GM12874 (cell line): Measurements from ENCODE around the gene RTCB.

Source experiments
- TF ChIP-seq, protein P1 (sequence below): IDR thresholded peaks from 2 replicates; pipeline ENCODE4 v1.5.1; 2011; ENCODE audit warnings: low read depth, mild to moderate bottlenecking, control low read depth, low read length, moderate library complexity; ENCODE audit not compliant: insufficient read depth

Gene RTCB

DNA sequence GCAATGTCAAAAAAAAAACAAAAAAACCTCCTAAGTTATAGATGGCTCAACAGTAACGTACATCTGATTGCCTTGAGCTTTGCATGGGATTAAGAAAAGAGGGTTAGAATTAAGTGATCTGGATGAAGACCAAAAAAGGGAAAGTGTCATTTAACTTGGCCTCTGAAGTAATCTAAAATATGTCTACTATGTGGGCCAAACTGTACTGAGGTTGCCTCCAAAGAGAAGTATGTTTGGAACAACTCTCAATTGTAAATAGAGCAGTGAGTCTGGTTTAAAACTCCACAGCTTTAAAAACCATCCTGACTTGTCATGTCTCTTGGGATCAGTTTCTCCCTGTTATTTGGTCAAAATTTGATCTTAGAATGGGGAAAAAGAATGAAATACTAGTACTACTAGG, 11.6 kb upstream of the RTCB start:
- TF ChIP-seq, protein P1, sequence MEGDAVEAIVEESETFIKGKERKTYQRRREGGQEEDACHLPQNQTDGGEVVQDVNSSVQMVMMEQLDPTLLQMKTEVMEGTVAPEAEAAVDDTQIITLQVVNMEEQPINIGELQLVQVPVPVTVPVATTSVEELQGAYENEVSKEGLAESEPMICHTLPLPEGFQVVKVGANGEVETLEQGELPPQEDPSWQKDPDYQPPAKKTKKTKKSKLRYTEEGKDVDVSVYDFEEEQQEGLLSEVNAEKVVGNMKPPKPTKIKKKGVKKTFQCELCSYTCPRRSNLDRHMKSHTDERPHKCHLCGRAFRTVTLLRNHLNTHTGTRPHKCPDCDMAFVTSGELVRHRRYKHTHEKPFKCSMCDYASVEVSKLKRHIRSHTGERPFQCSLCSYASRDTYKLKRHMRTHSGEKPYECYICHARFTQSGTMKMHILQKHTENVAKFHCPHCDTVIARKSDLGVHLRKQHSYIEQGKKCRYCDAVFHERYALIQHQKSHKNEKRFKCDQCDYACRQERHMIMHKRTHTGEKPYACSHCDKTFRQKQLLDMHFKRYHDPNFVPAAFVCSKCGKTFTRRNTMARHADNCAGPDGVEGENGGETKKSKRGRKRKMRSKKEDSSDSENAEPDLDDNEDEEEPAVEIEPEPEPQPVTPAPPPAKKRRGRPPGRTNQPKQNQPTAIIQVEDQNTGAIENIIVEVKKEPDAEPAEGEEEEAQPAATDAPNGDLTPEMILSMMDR: no peak

DNA sequence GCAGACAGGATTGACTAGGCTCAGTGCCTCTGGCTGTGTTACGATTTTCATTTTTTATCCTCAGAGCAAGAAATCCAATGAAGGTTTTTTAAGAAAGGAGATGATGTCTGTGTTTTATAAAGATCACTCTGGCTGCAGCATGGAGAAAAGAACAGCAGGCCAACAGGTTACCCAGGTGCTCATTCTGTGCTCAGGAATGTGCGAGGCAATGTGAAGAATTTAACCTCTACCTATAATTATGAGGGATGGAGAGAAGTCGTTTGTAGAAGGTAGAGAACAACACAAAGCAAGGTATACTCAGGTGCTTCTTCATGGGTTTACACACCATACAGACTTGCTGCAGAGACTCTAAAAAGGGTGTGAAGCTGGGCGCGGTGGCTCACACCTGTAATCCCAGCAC, 10.0 kb upstream of the RTCB start:
- TF ChIP-seq, protein P1: no peak

DNA sequence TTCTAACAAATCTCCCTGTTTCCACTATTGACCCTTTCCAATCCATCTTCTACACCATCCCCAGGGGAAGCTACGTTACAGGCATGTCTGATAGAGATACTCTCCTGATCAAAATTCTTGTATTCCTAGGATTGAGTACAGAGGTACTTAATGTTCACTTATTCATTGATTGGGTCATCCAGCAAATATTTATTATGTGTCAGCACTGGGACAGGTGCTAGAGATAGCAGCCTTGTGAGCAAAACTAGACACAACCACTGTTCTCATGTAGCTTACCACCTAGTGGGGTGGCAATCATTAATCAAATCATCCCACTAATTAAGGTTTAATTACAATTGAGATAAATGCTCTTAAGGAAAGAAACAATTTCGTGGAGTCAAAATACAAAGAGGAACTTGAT, 9.4 kb upstream of the RTCB start:
- TF ChIP-seq, protein P1: no peak

DNA sequence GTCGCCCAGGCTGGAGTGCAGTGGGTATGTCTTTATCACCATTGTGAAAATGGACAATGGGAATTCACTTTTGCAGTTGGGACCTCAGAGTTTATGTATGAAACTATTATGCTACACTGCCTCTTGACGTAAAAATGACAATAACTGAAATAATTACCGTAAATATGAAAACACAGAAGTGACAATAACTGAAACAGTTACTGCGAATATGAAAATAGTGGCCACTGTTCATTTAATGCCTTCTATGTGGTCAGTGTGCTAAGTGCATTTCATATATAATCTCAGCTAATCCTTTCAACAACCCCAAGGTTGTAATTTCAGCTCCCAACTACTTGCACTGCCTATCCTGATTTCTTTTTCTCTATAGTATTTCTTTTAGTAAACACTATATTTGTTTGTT, 5.9 kb upstream of the RTCB start:
- TF ChIP-seq, protein P1: no peak

DNA sequence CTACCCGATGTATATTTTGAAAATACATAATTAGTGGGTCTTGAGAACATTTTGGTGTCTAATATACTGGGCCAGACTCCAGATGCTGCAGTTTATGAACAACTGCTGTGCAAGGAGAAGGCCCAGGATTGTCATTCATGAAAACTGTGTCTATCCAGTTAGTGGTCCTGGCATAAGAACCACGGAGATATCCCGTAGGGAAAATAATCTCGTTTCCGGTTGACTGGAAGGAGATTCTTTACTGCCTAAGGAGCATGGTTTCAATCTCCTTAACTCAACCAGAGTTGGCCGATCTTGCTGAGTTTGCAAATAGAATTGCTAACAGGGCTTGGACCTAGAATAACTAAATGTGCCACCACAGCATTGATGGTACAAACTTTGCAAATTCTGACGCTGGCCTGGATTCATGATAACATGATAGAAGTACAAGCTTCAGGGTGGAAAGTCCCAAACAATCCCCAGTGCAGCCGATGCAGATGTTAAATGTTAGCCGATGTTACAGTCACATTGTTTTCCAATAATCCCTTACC, 4.6 kb upstream of the RTCB start:
- TF ChIP-seq, protein P1: no peak

DNA sequence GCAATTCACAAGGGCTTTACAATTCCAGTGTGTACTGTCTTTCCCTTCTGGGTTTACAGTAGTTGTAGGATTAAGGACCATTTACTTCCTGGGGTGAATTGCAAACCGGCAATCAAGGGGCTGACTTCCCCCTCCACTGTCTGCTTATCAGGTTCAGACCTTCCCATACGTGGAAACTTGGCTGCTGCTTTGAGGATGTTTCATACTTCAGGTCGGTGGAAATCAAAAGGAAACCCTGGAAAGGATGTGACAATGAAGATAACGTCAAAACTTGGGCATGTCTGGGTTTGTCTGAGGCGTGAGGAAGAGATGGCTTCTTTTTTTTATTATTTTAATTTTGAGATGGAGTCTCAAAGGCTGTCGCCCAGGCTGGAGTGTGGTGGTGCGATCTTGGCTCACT, 2.1 kb upstream of the RTCB start:
- TF ChIP-seq, protein P1: no peak

DNA sequence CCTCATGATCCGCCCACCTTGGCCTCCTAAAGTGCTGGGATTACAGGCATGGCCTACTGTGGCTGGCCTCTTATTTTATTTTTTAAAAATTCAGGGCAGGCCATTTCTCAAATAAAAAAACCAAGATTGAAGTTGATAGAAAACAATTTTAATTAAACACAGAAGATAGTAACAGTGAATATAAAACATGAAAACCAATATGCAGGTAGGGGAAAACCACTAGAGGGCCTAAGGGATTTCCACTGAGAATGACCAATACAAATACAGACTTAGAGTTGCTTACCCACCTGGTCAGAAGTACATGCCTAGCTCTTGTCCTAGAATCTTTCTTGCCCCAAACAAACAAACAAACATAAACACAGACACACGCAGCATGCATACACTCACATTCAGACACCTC, 1.7 kb upstream of the RTCB start:
- TF ChIP-seq, protein P1: peak; percentile 34; the same call in 1 of the 2 replicates
